GM21381 (cell line): ENCODE data around the gene SHLD2.
"Not testable (repeated sequence)": the region's sequence is repeated elsewhere in the genome, so short reads cannot be mapped to it uniquely, and the experiment has no call there.

Experiments used
- ATAC-seq: cut with Tn5 transposase; IDR thresholded peaks from one replicate; pipeline ENCODE4 v1.9.1; 2021; ENCODE audit warnings: mild to moderate bottlenecking, moderate library complexity; ENCODE audit not compliant: unreplicated experiment

The SHLD2 gene

DNA sequence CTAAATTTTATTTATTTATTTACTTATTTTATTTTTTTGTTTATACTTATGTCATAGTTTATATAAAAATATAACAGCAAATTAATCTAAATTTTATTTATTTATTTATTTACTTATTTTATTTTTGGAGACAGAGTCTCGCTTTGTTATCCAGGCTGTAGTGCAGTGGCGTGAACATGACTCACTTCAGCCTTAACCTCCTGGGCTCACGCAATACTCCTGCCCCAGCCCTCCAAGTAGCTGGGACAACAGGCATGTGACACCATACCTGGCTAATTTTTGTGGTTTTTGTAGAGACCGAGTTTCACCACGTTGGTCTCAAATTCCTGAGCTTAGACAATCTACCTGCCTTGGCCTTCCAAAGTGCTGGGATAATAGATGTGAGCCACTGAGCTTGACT, 115.3 kb downstream of the SHLD2 start:
- ATAC-seq = not testable (repeated sequence)

GRCh38 chr10:87211848-87212247, 116.8 kb downstream of the SHLD2 start:
- not testable (repeated sequence) for ATAC-seq

- not testable (repeated sequence) for ATAC-seq
These were observed 118.3 kb downstream of the SHLD2 start for GRCh38 chr10:87213150-87213765.

- ATAC-seq = not testable (repeated sequence)
These were observed 118.8 kb downstream of the SHLD2 start for GRCh38 chr10:87213806-87214205.

- not testable (repeated sequence) for ATAC-seq
These were observed 121.1 kb downstream of the SHLD2 start for GRCh38 chr10:87216120-87216519.

GRCh38 chr10:87219370-87219769, 124.4 kb downstream of the SHLD2 start:
- not testable (repeated sequence) for ATAC-seq

DNA sequence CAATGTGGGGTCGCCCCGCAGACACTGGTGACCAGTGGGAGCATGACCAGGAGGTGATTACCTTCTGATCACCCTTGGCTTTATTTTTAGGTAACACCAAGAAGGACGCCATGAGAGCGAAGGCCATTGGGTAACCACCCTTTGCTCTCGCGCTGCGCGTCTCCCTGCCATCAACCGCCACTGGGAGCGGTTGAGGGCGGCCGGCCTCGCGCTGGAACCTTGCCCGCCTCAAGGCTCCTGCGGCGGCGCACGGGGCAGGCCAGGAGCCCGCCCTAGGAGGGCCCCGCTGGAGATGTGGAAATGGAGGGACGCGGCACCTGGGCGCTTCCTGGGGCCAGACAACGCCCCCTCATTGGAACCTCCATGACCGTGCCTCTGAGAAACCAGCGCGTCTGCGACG, 127.8 kb downstream of the SHLD2 start:
- not testable (repeated sequence) for ATAC-seq

DNA sequence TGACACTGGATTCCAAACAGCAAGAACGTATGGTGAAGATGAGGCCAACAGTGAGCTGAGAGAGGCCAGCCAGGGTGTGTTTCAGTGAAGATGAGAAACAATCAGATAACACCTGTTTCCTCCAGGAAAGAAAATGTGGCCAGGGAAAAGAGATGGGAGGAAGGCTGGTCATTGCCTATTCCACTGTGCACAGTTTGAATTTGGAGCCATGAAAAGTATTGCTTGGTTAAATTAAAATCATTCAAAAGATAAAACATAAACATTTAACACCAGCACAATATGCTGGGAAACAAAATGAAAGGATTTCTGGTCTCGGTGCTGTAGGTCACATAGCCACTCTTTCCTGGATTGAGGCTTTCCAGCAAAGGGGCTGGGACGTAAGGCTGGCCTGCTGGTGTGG, 130.1 kb downstream of the SHLD2 start, which contains the start of gene NUTM2A:
Gene NUTM2A, plus strand, starts transcription at position 301 of the 400 bp plus-strand sequence. CDS start 383 bp downstream, outside the sequence.
- not testable (repeated sequence) for ATAC-seq

DNA sequence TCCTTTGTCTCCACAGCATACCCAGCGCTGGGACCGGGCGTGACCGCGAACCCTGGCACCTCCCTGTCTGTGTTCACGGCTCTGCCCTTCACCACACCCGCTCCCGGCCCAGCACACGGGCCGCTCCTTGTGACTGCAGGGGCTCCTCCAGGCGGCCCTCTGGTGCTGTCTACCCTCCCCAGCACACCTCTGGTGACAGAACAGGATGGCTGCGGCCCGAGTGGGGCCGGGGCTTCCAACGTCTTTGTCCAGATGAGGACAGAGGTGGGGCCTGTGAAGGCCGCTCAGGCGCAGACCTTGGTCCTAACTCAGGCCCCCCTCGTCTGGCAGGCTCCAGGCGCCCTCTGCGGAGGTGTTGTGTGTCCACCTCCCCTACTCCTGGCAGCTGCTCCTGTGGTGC, 133.2 kb downstream of the SHLD2 start:
- ATAC-seq = not testable (repeated sequence)

DNA sequence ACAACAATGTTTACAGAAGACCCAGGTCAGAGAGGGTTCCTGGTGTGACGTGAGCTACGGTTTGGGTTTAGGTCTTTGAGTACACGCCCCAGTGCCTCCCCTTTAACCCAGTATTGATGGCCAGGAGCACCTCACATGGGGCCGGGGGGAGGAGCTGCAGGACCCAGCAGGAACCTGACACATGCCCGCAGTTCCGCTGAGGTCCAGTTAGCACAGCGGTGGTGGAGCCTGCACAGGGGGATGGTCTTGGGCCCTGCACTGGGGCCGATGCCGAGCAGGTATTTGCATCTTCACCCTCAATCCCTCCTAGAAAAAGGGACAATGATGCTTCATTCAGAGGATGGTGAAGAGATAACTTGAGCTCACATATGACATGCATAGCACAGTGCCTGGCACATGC, 134.2 kb downstream of the SHLD2 start:
- not testable (repeated sequence) for ATAC-seq

DNA sequence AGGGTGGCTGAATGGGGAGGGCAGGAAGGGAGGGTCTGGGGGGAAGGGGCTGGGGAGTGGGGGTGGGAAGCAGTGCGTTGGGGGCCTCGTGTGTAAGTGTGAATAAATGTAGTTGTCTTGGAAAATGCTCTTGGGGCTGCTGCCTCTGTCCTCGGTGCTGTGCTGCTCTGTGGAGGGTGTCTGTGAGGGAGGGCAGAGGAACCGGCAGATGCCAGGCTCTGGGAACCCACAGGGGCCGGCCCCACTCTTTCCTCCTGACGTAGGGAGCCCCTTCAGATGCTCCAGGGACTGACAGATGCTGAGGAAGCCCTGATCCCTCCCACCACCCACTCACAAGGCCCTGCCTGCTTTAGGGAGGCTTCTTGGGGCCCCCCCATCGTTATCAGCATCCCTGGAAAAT, 139.8 kb downstream of the SHLD2 start:
- ATAC-seq = not testable (repeated sequence)

DNA sequence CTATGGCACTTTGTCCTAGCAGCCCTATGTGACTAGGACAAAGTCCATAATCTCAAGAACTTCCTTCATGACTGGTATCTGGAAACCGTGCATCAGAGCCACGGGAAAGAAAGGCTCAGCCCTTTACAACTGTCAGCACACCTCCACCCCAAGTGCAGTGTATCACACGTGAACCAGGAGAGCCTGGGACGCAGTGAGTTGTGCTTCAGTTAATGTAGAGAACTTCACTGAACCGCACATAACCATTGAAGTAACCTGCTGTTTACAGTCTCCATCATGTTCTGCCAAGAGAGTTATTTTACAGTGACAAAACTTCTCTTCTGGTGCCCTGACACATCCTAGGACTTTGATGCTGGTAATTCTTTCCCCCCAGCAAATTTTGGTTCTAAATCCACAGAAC, 142.2 kb downstream of the SHLD2 start:
- ATAC-seq = not testable (repeated sequence)

DNA sequence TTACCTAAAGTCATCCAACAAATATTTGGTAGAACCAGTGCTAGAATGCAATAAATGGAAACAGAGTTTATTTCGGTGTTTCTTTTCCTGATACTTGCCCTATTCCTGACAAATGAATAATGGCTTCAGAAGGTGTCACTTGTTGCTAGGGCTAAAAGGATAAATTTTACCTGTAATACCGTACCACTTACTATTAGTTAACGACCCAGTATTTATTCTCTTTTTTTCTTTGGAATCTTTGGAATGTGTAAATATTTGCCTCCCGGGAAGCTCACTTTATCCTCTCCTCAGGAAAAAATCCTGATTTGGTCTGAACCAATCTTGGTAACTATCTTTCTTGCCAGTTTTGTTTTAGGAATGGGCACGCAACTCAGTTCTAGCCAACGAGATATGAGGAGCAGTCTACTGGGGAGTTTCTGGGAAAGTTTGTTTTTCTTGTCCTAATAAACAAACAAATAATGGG, 144.4 kb downstream of the SHLD2 start:
- ATAC-seq = not testable (repeated sequence)
